Measurements from ENCODE around the gene BTBD18.

DNA sequence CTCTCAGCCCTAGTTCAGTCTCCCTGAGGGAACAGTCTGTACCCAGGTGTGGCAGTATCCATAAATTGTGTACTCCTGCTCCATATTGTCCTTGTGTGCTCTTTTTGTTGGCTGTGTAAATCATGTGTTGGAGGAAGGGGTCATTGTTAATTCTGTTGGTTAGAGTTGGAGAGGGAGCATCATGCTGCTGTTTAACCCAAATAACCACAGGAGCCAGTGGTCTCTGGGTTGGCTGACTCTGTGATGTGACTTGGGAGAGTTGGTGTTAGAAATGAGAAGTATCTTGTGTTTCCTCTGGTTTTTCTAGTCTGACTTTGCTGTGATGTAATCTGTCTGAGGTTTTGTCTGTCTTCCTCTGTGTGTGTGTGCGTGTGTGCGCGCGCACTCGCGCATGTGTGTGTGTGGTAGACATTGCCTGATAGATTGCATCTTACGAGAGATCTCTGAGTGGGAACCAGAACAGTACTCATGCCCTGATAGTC, 40.5 kb upstream of the BTBD18 start:
- TF ChIP-seq POLR2A (IDR thresholded peaks at IDR 0.05; ENCODE audit: low read length) = no peak
- TF ChIP-seq GATA1 (IDR thresholded peaks at IDR 0.05; ENCODE audit: low read depth, low read length) = no peak
